ENCODE measurements around the gene RPTOR.
A peak's percentile ranks its signal among the peaks of the same experiment; 100 is the strongest.

Gene RPTOR

GRCh38 chr17:81008140-81008539 lies 463.5 kb downstream of the RPTOR start:
- no peak overlapping the region for H3K4me3 ChIP-seq
- peaks cover 34 to 54% (median 48%) of the 10 kb centered on the region in 11 experiments for H3K27me3 ChIP-seq
- peaks cover 0 to 4% (median 0%) of the 10 kb centered on the region in 11 experiments; a peak in 1 of 22 replicates for H3K36me3 ChIP-seq
- no peak overlapping the region for H3K27ac ChIP-seq
- no peak overlapping the region for H3K4me2 ChIP-seq
- H3K4me1 ChIP-seq: peaks cover under 1 to 14% (median 13%) of the 10 kb centered on the region in 10 experiments; a peak in 17 of 20 replicates
- H4K20me1 ChIP-seq: peaks cover 0 to 31% (median 11%) of the 10 kb centered on the region in 11 experiments; a peak in 11 of 22 replicates
- H3K9ac ChIP-seq: no peak overlapping the region
- no peak for TF ChIP-seq Cebpa-rat (IDR thresholded peaks at IDR 0.05)
- peaks cover 15 to 30% (median 24%) of the 10 kb centered on the region in 11 experiments for H3K9me3 ChIP-seq (replicated peaks in 1 of 11)

- H3K4me1 ChIP-seq: peaks cover 8 to 24% (median 13%) of the 10 kb centered on the region in 10 experiments; a peak in 19 of 20 replicates
- H3K4me2 ChIP-seq: peak overlapping the region in 10 of 11 experiments; percentile 9 to 77 (median 44); a peak in 17 of 22 replicates
- no peak for TF ChIP-seq Cebpa-rat (IDR thresholded peaks at IDR 0.05)
- H3K36me3 ChIP-seq: peaks cover 0 to 4% (median 0%) of the 10 kb centered on the region in 11 experiments; a peak in 1 of 22 replicates
- peaks cover 25 to 44% (median 38%) of the 10 kb centered on the region in 11 experiments for H3K27me3 ChIP-seq
- H3K27ac ChIP-seq: no peak overlapping the region
- no peak overlapping the region for H3K4me3 ChIP-seq
- H3K9me3 ChIP-seq (replicated peaks in 1 of 11): peaks cover 15 to 30% (median 24%) of the 10 kb centered on the region in 11 experiments
- H3K9ac ChIP-seq: no peak overlapping the region
- H4K20me1 ChIP-seq: peaks cover 0 to 29% (median 7%) of the 10 kb centered on the region in 11 experiments; a peak in 10 of 22 replicates
Observed at GRCh38 chr17:81009136-81009535, 464.5 kb downstream of the RPTOR start.

GRCh38 chr17:81010935-81011334 lies 466.3 kb downstream of the RPTOR start:
- no peak overlapping the region for H3K27ac ChIP-seq
- no peak overlapping the region for H3K9ac ChIP-seq
- no peak overlapping the region for H3K4me3 ChIP-seq
- H3K27me3 ChIP-seq: peaks cover 7 to 26% (median 20%) of the 10 kb centered on the region in 11 experiments
- peaks cover 0 to 13% (median 0%) of the 10 kb centered on the region in 11 experiments; a peak in 5 of 22 replicates for H4K20me1 ChIP-seq
- peaks cover 8 to 21% (median 11%) of the 10 kb centered on the region in 10 experiments; a peak in 19 of 20 replicates for H3K4me1 ChIP-seq
- peaks cover 17 to 32% (median 26%) of the 10 kb centered on the region in 11 experiments for H3K9me3 ChIP-seq (replicated peaks in 1 of 11)
- H3K4me2 ChIP-seq: no peak overlapping the region
- TF ChIP-seq Cebpa-rat (IDR thresholded peaks at IDR 0.05): no peak
- H3K36me3 ChIP-seq: peaks cover 0 to 4% (median 0%) of the 10 kb centered on the region in 11 experiments; a peak in 1 of 22 replicates

- H3K9me3 ChIP-seq (replicated peaks in 1 of 11): peaks cover 20 to 43% (median 36%) of the 10 kb centered on the region in 11 experiments
Observed at GRCh38 chr17:81011951-81012350, 467.3 kb downstream of the RPTOR start.

GRCh38 chr17:81012574-81013447 lies 468.2 kb downstream of the RPTOR start:
- Histone ChIP-seq H3K9ac (no peak overlapping the region), H3K4me3 (no peak overlapping the region), H3K27me3 (peaks cover 0 to 8% (median 3%) of the 10 kb centered on the region in 11 experiments; a peak in 7 of 22 replicates), H3K4me2 (peak overlapping the region in 4 of 11 experiments; percentile 45 to 62 (median 60); a peak in 6 of 22 replicates), H4K20me1 (no peaks in the 10 kb centered on the region), H3K36me3 (peaks cover 0 to 4% (median 0%) of the 10 kb centered on the region in 11 experiments; a peak in 1 of 22 replicates), H3K9me3 (replicated peaks in 1 of 11) (peaks cover 20 to 45% (median 39%) of the 10 kb centered on the region in 11 experiments), H3K4me1 (peaks cover 15 to 27% (median 19%) of the 10 kb centered on the region in 10 experiments), H3K27ac (no peak overlapping the region)
- TF ChIP-seq Cebpa-rat (IDR thresholded peaks at IDR 0.05): no peak

More at GRCh38 chr17:81011951-81012350, 467.3 kb downstream of the RPTOR start:
- H3K27ac ChIP-seq: no peak overlapping the region
- H3K4me2 ChIP-seq: no peak overlapping the region
- H3K9ac ChIP-seq: no peak overlapping the region
- H3K4me1 ChIP-seq: peaks cover 8 to 21% (median 11%) of the 10 kb centered on the region in 10 experiments; a peak in 19 of 20 replicates
- peaks cover 0 to 16% (median 10%) of the 10 kb centered on the region in 11 experiments; a peak in 19 of 22 replicates for H3K27me3 ChIP-seq
- H3K36me3 ChIP-seq: peaks cover 0 to 4% (median 0%) of the 10 kb centered on the region in 11 experiments; a peak in 1 of 22 replicates
- TF ChIP-seq Cebpa-rat (IDR thresholded peaks at IDR 0.05): no peak
- no peak overlapping the region for H3K4me3 ChIP-seq
- H4K20me1 ChIP-seq: peaks cover 0 to 3% (median 0%) of the 10 kb centered on the region in 11 experiments; a peak in 1 of 22 replicates

- no peak overlapping the region for H3K4me3 ChIP-seq
- peaks cover 20 to 45% (median 39%) of the 10 kb centered on the region in 11 experiments for H3K9me3 ChIP-seq (replicated peaks in 1 of 11)
- peaks cover 0 to 4% (median 0%) of the 10 kb centered on the region in 11 experiments; a peak in 1 of 22 replicates for H3K36me3 ChIP-seq
- no peaks in the 10 kb centered on the region for H4K20me1 ChIP-seq
- peaks cover 23 to 36% (median 27%) of the 10 kb centered on the region in 10 experiments for H3K4me1 ChIP-seq
- no peak overlapping the region for H3K9ac ChIP-seq
- peak overlapping the region in 7 of 11 experiments; percentile 8 to 62 (median 45); a peak in 10 of 22 replicates for H3K4me2 ChIP-seq
- no peaks in the 10 kb centered on the region; a peak in 1 of 22 replicates for H3K27me3 ChIP-seq
- H3K27ac ChIP-seq: no peak overlapping the region
- no peak for TF ChIP-seq Cebpa-rat (IDR thresholded peaks at IDR 0.05)
Observed at GRCh38 chr17:81013642-81014041, 469.0 kb downstream of the RPTOR start.

GRCh38 chr17:81015136-81015535 lies 470.5 kb downstream of the RPTOR start:
- no peak for TF ChIP-seq Cebpa-rat (IDR thresholded peaks at IDR 0.05)
- H3K36me3 ChIP-seq: peaks cover 0 to 4% (median 0%) of the 10 kb centered on the region in 11 experiments; a peak in 1 of 22 replicates
- H3K4me3 ChIP-seq: no peak overlapping the region
- no peak overlapping the region for H3K27ac ChIP-seq
- H4K20me1 ChIP-seq: no peaks in the 10 kb centered on the region
- H3K4me2 ChIP-seq: no peak overlapping the region
- H3K9ac ChIP-seq: no peak overlapping the region
- H3K4me1 ChIP-seq: peaks cover 23 to 41% (median 33%) of the 10 kb centered on the region in 10 experiments
- no peaks in the 10 kb centered on the region for H3K27me3 ChIP-seq
- peaks cover 20 to 43% (median 36%) of the 10 kb centered on the region in 11 experiments for H3K9me3 ChIP-seq (replicated peaks in 1 of 11)

Measured in BLaER1 treated with 17β-estradiol and CSF1 and Interleukin-3, amounts not matched to agents 10 nM and 100 nM (cell line).